22Rv1 (cell line): ENCODE results near the gene TCERG1L.
"Not testable (repeated sequence)": the region's sequence is repeated elsewhere in the genome, so short reads cannot be mapped to it uniquely, and the experiment has no call there.

ENCODE experiments used
- H3K27ac ChIP-seq: fragments of 450-650 bp; 2 replicates; pipeline ENCODE4 v1.5.1; 2017
- ZFX ChIP-seq: fragments of 450-650 bp; IDR thresholded peaks from 2 replicates; pipeline ENCODE4 v1.6.1; 2017; ENCODE audit warnings: antibody characterized with exemption, borderline replicate concordance
- TF ChIP-seq, protein P1 (sequence below): fragments of 450-650 bp; IDR thresholded peaks from 2 replicates; pipeline ENCODE4 v1.5.1; 2017; ENCODE audit warnings: mild to moderate bottlenecking

TCERG1L gene

DNA sequence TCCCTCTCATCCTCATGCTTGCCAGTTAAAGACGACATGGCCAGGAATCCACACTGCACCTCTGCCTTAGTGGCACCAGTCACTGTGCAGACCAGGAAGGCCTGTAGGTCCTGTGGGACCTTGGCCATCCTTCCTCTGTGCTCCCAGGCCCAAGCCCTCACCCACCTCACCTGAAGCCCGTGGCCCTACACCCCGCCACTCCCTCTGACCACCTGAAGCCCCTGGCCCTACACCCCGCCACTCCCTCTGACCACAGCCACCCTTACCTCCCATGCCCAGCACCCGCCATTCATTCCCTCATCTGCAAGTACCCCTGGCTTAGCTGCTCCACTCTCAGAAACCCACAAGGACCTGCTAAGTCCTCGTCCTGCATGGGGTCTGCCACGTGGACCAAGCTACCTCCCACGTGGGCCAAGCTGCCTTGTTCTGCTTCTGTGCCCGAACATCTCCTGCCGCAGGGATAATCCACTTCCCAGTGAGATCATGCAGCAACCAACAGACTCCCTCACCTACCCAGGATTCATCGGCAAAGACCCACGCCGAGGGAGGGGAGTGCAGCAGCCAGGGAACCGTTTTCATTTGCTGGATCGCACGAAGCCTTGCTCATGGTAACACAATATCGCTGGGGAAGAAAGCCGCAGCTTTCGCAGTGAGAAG lies 151.2 kb downstream of the TCERG1L start:
- no peak overlapping the region for H3K27ac ChIP-seq
- no peak for TF ChIP-seq ZFX
- TF ChIP-seq, protein P1, sequence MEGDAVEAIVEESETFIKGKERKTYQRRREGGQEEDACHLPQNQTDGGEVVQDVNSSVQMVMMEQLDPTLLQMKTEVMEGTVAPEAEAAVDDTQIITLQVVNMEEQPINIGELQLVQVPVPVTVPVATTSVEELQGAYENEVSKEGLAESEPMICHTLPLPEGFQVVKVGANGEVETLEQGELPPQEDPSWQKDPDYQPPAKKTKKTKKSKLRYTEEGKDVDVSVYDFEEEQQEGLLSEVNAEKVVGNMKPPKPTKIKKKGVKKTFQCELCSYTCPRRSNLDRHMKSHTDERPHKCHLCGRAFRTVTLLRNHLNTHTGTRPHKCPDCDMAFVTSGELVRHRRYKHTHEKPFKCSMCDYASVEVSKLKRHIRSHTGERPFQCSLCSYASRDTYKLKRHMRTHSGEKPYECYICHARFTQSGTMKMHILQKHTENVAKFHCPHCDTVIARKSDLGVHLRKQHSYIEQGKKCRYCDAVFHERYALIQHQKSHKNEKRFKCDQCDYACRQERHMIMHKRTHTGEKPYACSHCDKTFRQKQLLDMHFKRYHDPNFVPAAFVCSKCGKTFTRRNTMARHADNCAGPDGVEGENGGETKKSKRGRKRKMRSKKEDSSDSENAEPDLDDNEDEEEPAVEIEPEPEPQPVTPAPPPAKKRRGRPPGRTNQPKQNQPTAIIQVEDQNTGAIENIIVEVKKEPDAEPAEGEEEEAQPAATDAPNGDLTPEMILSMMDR = no peak

DNA sequence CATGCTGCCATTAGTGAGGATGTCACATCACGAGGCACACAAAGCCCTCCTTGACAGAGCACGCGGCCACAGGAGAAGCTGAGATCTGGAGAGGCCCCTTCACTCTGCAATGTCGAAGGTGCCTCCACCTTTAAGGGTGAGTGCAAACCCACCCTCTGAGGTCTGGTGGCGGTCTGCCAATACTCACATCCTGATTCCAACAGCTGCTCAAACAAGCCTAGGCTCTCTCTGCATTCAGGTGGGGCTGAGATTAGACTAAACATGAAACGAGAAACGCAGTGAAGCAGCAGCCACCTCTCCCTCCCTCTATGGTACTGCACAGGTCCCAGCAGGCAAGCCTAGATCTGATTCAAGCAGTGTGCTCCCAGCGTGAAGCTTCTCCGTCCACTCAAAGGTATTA lies 151.8 kb downstream of the TCERG1L start:
- TF ChIP-seq ZFX = no peak
- TF ChIP-seq, protein P1 = no peak
- no peak overlapping the region for H3K27ac ChIP-seq

DNA sequence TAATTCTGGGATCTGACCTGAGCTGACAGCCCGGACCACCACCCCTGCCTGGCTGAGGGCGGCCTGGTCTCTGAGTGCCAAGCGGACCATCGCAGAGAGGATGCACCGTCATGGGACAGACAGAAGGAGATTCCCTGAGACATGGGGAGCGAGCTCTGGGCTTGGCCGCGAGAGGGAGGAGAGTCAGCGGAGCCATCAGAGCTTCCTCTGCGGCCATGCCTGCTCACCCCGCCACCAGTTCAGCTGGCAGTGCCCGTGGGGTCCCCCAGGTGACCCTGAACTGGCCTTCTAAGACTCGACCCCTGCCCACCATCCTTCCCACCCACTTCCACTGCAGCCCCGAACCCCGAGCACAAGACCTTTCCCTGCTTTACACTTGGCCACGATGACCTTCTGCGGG lies 152.8 kb downstream of the TCERG1L start:
- no peak overlapping the region for H3K27ac ChIP-seq
- TF ChIP-seq, protein P1 = no peak
- no peak for TF ChIP-seq ZFX

DNA sequence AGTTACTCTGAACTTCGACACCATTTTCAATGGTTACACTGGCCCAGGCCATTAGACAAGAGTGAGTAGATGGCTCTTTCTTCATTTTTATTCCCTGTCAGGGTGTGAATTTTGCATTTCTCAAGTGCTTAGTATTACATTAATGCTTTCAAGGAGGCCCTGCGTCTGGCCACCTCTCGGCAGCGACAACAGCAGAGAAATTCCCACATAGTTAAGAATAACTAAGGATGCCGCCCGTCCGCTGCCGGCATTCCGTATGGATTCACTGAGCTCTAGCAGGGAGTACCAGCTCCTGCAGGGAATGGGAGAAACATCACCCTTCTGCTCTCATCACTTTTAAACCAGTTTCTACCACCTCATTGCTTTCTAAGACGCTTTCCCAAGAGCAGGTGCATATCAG lies 153.6 kb downstream of the TCERG1L start:
- TF ChIP-seq ZFX = no peak
- TF ChIP-seq, protein P1 = no peak
- no peak overlapping the region for H3K27ac ChIP-seq

DNA sequence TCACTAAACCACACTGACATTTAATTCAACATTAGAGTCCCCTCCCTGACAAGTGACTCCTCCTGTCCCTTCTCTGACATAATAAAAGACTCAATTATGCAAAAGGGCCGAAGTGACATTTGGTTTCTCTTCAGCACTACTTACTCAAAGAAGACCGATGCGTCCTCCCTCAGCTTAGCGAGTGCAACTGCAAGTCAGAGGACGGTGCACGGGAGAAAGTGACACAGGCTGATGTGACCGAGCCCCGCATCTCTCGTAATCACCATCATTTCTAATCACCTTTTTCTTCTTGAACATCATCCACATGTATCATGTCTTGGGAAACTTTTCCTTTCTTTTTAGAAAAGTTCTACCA lies 155.7 kb downstream of the TCERG1L start:
- no peak overlapping the region for H3K27ac ChIP-seq
- TF ChIP-seq, protein P1 = no peak
- TF ChIP-seq ZFX = no peak

DNA sequence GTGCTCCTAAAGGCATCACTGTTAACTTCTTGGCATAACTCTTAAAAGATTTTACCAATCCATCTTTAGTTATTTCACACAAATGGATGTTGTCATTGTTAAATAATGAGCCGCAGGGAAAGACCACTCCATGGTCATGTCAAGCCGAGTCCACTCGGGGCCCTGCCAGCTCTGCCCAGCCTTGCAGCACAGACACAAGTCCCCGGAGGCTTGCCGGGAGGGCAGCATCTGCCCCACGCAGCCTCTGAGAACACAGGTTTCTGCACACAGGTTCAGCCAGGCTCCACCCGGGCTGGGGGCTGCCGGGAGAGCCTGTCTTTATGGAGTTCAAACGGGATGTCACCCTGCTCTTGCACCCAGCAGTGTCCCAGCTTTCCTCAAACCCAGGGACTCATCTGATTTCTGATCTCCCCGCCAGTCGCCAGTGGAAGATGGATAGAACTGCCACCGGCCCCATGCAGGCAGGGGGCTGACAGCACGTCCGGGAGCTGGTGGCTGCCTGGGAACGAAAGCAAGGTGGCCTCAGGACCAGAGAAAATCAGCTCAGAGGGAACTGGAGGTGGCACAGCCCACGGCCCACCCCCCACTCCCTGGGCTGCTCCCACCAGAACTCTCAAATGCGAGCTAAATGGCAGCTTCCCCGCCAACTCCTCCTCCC lies 156.2 kb downstream of the TCERG1L start:
- TF ChIP-seq, protein P1 = no peak
- TF ChIP-seq ZFX = no peak
- H3K27ac ChIP-seq = no peak overlapping the region

DNA sequence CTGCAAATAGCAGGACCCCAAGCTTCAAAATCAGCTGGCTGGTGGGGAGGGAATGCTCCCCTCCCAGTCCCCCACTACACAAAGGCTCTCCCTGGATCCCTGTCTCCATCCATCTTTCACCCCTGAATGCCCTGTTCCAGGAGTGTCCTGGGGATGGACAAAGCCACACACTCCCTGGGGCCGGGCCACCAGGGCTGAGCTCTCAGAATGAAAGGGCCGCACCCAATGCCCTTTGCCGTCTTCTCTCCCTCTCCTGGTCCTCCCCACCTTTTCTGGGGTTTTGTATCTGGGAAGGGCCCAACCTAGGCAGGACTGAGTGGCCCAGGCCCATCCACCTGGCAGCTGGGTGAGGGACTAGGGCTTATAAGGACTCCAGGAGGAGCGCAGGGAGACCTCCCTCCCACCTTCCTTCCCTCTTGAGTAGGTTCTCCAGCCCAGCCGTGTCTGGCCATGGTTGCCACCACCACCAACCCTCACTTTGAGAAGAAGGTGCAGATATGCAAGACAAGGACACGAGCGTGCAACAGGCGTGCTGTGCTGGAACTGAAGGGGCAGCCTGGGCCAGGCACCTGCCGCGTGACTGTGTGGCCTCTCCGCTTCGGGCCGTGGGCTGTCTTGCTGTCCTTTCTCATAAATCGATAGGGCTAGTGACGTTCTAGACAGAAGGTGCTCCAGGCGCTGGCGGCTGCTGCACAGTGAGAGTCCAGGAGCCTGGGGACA lies 157.1 kb downstream of the TCERG1L start:
- TF ChIP-seq, protein P1 = no peak
- TF ChIP-seq ZFX = no peak
- H3K27ac ChIP-seq = no peak overlapping the region

DNA sequence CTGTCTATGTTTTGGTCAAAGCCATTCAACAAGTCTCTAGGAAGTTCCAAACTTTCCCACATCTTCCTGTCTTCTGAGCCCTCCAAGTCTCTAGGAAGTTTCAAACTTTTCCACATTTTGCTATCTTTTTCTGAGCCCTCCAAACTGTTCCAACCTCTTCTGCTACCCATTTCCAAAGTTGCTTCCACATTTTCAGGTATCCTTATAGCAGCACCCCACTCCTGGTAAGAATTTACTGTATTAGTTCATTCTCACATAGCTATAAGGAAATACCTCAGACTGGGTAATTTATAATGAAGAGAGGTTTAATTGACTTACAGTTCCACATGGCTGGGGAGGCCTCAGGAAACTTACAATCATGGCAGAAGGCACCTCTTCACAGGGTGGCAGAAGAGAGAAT lies 159.1 kb downstream of the TCERG1L start:
- not testable (repeated sequence) for H3K27ac ChIP-seq
